ENCODE data around the gene SLX9.

SLX9 gene, protein sequence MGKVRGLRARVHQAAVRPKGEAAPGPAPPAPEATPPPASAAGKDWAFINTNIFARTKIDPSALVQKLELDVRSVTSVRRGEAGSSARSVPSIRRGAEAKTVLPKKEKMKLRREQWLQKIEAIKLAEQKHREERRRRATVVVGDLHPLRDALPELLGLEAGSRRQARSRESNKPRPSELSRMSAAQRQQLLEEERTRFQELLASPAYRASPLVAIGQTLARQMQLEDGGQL

DNA sequence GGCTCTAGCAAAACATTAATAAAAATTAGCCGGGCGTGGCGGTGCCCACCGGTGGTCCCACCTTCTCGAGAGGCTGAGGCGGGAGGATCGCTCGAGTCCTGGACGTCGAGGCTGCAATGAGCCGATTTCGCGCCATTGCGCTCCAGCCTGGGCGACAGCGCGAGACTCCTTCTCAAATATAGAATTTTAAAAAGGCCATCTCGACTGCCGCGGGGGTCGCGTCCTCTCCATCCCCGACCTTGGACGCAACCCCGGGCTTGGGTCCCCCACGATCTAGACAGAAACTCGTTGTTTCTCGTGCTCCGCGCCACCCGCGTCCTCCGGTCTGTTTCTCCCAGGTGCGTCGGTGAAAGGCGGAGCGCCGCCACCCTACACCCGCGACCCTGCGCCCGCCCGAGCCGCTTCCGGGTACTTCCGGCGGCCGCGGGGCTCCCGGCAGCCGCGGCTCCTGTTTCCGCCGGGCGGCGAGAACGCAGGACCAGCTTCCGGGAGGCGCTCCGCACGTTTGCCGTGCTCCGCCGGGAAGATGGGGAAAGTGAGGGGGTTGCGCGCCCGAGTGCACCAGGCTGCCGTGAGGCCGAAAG lies at the start of gene SLX9:
TSS of gene SLX9 (plus strand) at position 498 of the 584 bp plus-strand sequence. CDS start at position 527, 29 bp downstream.
- DNase-seq (ENCODE audit: low read depth), result peak; percentile 30

DNA sequence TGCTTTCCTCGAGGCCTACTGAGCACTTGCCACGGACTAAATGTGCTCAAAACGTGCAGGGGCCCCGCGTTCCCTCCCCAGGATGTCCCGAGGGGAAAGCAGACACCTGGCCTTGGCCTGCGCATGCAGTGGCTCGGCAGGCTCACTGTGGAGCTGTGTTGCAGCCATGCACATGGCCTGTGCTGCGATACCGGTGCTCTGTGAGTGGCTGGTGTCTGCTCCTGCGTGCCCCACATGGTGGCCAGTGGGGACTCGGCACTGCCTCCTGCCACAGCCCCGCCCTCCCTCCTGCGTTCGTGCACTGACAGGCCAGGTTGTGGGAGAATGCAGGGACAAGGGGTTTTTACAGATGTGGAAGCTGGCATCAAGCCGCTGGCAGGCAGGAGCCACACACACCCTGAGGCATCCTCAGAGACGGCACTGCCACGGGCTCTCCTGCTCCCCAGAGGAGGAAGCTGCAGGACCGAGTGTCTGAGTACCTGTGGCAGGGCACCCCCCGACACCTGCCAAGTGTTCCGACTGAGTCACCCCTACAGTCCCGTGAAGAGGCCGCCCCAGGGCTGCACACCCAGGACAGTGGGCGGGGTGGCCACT lies 49.4 kb upstream of the SLX9 start:
- no peak for DNase-seq (ENCODE audit: low read depth)

GRCh38 chr21:44890961-44891541 lies 48.8 kb upstream of the SLX9 start:
- DNase-seq (ENCODE audit: low read depth), result no peak

DNA sequence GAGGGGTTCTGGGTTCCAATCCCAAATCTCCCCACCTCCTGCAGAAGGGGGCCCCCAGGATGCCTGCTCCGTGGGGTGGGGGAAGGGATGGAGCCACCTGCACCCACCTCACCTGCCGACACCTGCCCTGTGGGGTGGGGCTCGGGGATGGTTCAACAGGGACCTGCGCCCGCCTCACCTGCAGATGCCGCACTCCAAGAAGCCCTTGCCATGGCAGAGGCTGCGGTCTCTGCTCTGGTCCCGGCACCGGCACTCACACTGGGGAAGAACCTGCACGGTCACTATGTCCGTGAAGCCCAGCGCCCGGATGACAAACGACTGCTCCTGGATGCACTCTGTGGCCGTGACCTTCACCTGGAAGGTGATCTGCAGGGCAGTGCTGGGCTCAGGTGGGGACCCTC lies 48.2 kb upstream of the SLX9 start:
- DNase-seq (ENCODE audit: low read depth), result no peak

- no peak for DNase-seq (ENCODE audit: low read depth)
Measured at GRCh38 chr21:44892095-44892494, 47.7 kb upstream of the SLX9 start.

GRCh38 chr21:44892536-44893277 lies 47.1 kb upstream of the SLX9 start:
- DNase-seq (ENCODE audit: low read depth), result no peak

DNA sequence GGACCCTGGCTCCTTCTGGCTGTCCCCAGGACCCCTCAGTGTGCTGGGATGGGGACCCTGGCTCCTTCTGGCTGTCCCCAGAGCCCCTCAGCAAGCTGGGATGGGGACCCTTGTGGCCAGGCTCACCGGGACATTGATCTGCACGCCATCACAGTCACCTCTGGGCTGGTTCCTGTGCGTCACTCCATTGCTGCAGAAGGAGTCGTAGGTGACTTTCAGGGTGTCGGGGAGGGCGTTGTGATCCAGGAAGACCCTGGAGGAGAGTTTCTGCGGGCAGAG lies 46.6 kb upstream of the SLX9 start:
- DNase-seq (ENCODE audit: low read depth), result no peak

GRCh38 chr21:44893948-44894656 lies 45.7 kb upstream of the SLX9 start:
- DNase-seq (ENCODE audit: low read depth), result no peak

DNA sequence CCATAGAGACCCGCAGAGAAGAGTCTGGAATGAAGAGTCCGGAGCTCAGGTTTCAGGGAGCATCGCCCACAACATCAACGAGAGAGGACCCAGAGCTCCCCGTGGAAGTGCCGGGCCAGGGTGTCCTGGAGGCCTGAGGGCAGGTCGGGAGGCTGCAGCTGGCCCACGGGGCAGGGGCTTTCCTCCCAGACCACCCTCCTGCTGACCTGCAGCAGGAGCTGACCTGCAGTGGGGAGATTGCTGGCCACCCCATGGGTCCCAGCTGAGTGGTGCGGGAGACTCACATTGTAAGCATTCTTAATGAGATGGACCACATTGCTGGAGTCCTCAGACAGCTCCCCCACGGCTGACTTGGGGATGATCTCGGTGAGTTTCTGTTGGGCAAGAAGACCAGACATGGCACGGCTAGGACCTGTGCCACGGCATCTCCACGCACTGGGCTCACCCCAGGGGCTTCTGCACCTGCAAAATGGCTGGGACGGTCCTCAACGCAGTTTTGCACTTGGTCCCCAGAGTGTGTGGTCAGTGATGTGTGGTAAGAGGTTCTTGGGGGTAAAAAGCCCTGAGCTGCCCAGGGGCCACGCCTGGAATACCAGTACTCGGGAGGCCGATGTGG lies 45.0 kb upstream of the SLX9 start:
- DNase-seq (ENCODE audit: low read depth), result no peak

GRCh38 chr21:44895859-44896258 lies 44.0 kb upstream of the SLX9 start:
- no peak for DNase-seq (ENCODE audit: low read depth)

DNA sequence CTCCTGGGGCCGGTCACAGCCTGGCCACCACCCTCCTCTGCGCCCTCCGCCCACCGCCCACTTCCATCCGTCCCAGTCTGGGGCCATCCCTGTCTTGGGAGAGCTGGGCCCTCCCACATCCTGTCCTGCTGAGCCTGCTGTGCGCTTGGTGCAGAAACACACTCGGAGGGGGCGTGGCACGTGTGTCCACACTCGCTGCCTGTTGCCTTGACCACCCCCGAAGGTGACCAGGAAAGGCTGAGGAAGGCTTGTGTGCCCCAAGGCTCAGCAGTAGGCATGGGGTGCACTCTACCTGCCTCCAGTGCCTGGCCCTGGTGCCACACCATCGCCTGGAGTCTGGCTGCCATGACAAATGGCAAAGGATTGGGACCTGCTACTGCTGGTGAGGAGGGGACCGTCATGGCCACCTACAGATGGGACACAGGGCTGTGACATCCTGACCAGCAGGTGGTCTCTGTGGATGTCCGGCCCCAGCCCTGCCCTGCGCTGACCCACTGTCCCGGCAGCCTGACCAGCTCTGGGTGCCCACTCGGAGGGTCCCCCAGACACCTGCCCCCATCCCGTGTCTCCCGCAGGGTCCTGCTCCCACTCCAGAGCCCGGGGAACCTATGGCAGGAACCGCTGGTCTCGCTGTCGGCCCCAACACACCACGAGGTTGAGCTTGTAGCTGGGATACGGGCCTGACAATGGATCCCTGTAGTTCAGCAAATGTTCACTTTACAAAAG lies 43.1 kb upstream of the SLX9 start:
- no peak for DNase-seq (ENCODE audit: low read depth)

GRCh38 chr21:44897326-44898010 lies 42.4 kb upstream of the SLX9 start:
- DNase-seq (ENCODE audit: low read depth), result no peak

GRCh38 chr21:44898011-44898488 lies 41.8 kb upstream of the SLX9 start:
- DNase-seq (ENCODE audit: low read depth), result no peak

DNA sequence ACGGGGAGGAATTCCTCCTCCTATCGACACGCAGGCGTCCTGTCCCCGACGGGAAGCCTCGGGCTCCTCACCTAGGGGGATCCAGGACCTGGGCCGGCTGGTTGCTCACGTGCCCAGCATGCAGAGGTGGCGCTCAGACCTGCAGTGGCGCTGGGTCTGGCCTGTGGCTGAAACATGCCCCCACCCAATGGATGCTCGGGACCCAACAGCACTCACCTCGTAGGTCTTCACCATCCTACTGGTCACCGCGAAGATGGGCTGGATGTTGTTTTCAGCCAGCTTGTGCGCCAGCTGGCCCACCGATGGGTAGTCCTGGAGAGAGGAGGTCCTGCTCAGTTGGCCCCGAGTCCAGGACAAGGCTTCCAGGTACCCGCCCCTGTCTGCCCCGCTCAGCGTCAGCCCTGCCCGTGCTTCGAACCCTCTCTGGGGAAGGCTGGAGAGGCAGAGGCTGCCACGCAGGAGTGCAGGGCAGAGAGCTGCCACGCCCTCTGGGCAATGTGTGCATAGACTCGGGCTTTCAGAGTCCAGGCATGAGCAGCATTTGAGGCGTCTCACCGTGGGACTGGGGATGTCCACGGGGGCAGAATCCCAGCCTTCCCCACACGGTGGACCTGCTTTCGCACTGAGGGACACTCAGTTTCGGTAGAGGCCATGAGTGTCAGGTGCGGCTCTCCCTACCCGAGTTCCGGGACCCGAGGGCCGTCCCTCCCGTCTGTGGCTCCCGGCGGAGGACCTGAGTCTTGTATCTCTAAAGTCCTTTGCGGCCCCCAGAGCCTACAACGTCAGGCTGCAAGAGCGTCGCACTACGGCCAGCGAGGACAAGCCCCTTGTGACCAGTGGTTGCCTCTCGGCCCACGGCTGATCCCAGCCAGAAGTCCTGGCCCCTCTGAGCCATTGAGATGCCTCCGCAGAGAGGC lies 40.7 kb upstream of the SLX9 start:
- no peak for DNase-seq (ENCODE audit: low read depth)

- no peak for DNase-seq (ENCODE audit: low read depth)
Measured at GRCh38 chr21:44899768-44900558, 39.9 kb upstream of the SLX9 start.

DNA sequence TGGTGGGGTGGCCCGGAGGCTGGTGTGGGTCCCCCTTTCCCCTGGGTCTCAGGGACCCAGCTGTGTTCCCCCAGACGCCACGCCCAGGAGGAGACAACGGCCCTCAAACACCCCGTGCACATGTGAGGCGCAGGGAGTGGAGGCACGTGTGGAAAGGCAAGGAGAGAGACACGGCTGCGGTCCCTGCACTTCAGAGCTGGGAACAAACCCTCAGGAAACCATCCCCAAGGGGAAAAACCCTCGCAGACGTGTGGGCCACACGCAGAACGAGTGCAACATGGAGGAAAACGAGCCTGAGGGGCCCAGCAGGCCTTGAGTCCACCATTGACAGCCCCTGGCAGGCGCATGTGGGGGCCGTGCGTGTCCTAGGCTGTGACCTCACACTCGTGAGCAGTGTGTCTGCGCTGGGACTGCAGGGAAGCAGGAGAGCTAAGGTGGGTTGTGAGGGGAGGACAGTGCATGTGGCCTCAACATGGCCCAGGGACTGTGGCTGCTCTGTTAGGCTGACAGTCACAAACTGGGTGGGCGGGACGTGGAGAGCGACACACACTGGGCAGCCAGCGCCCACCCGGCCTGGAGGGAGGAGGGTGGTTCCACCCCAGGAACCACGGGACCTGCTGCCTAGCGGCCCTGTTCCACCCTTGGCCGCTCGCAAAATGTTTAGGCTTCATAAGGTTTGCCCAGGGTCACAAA lies 39.1 kb upstream of the SLX9 start:
- no peak for DNase-seq (ENCODE audit: low read depth)

DNA sequence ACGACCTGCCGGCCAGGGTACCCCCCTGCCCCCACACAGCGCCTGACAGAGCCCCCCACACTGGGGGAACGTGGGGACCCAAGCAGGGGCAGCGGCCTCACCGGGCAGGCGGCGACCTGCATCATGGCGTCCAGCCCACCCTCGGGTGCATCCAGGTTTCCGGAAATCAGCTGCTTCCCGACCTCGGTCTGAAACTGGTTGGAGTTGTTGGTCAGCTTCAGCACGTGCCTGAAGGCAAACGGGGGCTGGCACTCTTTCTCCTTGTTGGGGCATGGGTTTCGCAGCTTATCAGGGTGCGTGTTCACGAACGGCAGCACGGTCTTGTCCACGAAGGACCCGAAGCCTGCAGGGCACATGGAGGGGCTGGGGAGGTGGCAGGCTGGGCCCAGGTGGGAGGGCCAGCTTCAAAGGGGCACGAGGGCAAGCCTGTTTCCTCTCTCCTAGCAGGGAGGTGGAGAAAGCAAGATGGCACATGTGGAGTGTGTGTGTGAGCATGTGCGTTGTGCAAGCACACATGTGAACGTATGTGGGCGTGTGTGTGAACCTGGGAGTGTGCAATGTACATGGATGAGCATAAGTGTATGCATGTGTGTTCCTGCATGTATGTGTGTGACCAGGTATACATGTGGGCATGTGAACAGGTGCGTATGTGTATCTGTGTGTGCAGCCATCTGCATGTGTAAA lies 38.3 kb upstream of the SLX9 start:
- no peak for DNase-seq (ENCODE audit: low read depth)
